HuH-7.5 (cell line): ENCODE results near the gene RXRA.

Experiments
- DNase-seq: peaks from one replicate; pipeline ENCODE4 v3.0.0; 2011; ENCODE audit warnings: low spot score

The RXRA gene

GRCh38 chr9:134419000-134419683 lies 92.9 kb downstream of the RXRA start:
- DNase-seq: no peak

- peak; percentile 91 for DNase-seq
Measured at GRCh38 chr9:134419684-134420076, 93.4 kb downstream of the RXRA start.

GRCh38 chr9:134420281-134420845 lies 94.1 kb downstream of the RXRA start:
- DNase-seq: no peak

GRCh38 chr9:134420974-134421432 lies 94.7 kb downstream of the RXRA start:
- DNase-seq: no peak

GRCh38 chr9:134421888-134422287 lies 95.6 kb downstream of the RXRA start:
- DNase-seq: no peak

GRCh38 chr9:134422301-134423090 lies 96.2 kb downstream of the RXRA start:
- DNase-seq: no peak

GRCh38 chr9:134423166-134423565 lies 96.9 kb downstream of the RXRA start:
- no peak for DNase-seq

GRCh38 chr9:134423749-134424148 lies 97.5 kb downstream of the RXRA start:
- no peak for DNase-seq

GRCh38 chr9:134424818-134425217 lies 98.6 kb downstream of the RXRA start:
- DNase-seq: no peak

GRCh38 chr9:134425401-134425800 lies 99.1 kb downstream of the RXRA start:
- DNase-seq: no peak

- no peak for DNase-seq
Measured at GRCh38 chr9:134425812-134426211, 99.6 kb downstream of the RXRA start.

GRCh38 chr9:134426436-134426835 lies 100.2 kb downstream of the RXRA start:
- no peak for DNase-seq

- no peak for DNase-seq
Measured at GRCh38 chr9:134427153-134427782, 101.0 kb downstream of the RXRA start.

- DNase-seq: no peak
Measured at GRCh38 chr9:134428559-134428958, 102.3 kb downstream of the RXRA start.

- no peak for DNase-seq
Measured at GRCh38 chr9:134429007-134429406, 102.8 kb downstream of the RXRA start.

GRCh38 chr9:134429481-134429880 lies 103.2 kb downstream of the RXRA start:
- DNase-seq: no peak

- no peak for DNase-seq
Measured at GRCh38 chr9:134431095-134431494, 104.8 kb downstream of the RXRA start.

GRCh38 chr9:134431626-134432025 lies 105.4 kb downstream of the RXRA start:
- no peak for DNase-seq

- no peak for DNase-seq
Measured at GRCh38 chr9:134432471-134432870, 106.2 kb downstream of the RXRA start.

- no peak for DNase-seq
Measured at GRCh38 chr9:134433101-134433500, 106.8 kb downstream of the RXRA start.

- DNase-seq: no peak
Measured at GRCh38 chr9:134433909-134434882, 107.9 kb downstream of the RXRA start.
